IPS-18c (cell line): ENCODE data around the gene SHD.
"Not testable (repeated sequence)": the region's sequence is repeated elsewhere in the genome, so short reads cannot be mapped to it uniquely, and the experiment has no call there.

ENCODE experiments used
- H3K4me3 ChIP-seq: 2 replicates; pipeline ENCODE4 v1.7.0; 2013; ENCODE audit warnings: low read depth, mild to moderate bottlenecking, low read length, moderate library complexity; ENCODE audit not compliant: insufficient read depth
- H3K9me3 ChIP-seq: one replicate; pipeline ENCODE4 v1.6.1; 2013; ENCODE audit warnings: mild to moderate bottlenecking, low read length, moderate library complexity; ENCODE audit not compliant: control insufficient read depth, insufficient read depth

The SHD gene

GRCh38 chr19:4260613-4261191, 18.4 kb upstream of the SHD start:
- no peak overlapping the region for H3K4me3 ChIP-seq
- peaks cover 3% of the 10 kb centered on the region for H3K9me3 ChIP-seq

- no peaks in the 10 kb centered on the region for H3K9me3 ChIP-seq
- H3K4me3 ChIP-seq, result no peak overlapping the region
These were observed 14.3 kb upstream of the SHD start for GRCh38 chr19:4264812-4265211.

- no peak overlapping the region for H3K4me3 ChIP-seq
- H3K9me3 ChIP-seq, result no peaks in the 10 kb centered on the region
These were observed 12.6 kb upstream of the SHD start for GRCh38 chr19:4266253-4267000.

- H3K4me3 ChIP-seq, result no peak overlapping the region
These were observed 11.8 kb upstream of the SHD start for GRCh38 chr19:4267101-4267900.

GRCh38 chr19:4267901-4268815, 10.9 kb upstream of the SHD start:
- H3K4me3 ChIP-seq, result no peak overlapping the region
- H3K9me3 ChIP-seq, result no peaks in the 10 kb centered on the region

More at GRCh38 chr19:4267101-4267900, 11.8 kb upstream of the SHD start:
- no peaks in the 10 kb centered on the region for H3K9me3 ChIP-seq

- H3K4me3 ChIP-seq, result no peak overlapping the region
These were observed 10.1 kb upstream of the SHD start for GRCh38 chr19:4268816-4269430.

GRCh38 chr19:4272894-4273293, 6.2 kb upstream of the SHD start:
- H3K9me3 ChIP-seq, result no peaks in the 10 kb centered on the region

More at GRCh38 chr19:4268816-4269430, 10.1 kb upstream of the SHD start:
- H3K9me3 ChIP-seq, result no peaks in the 10 kb centered on the region

GRCh38 chr19:4274321-4274686, 4.8 kb upstream of the SHD start:
- H3K4me3 ChIP-seq, H3K9me3 ChIP-seq: not testable (repeated sequence)

More at GRCh38 chr19:4272894-4273293, 6.2 kb upstream of the SHD start:
- H3K4me3 ChIP-seq, result no peak overlapping the region

GRCh38 chr19:4277191-4277696, 1.8 kb upstream of the SHD start:
- no peaks in the 10 kb centered on the region for H3K9me3 ChIP-seq
- H3K4me3 ChIP-seq, result no peak overlapping the region

- H3K9me3 ChIP-seq, result no peaks in the 10 kb centered on the region
These were observed 1.1 kb upstream of the SHD start for GRCh38 chr19:4278010-4278409.

GRCh38 chr19:4279267-4279529, 132 bp downstream of the SHD start:
- H3K9me3 ChIP-seq, result no peaks in the 10 kb centered on the region
- H3K4me3 ChIP-seq, result peak overlapping the region; percentile 63

More at GRCh38 chr19:4278010-4278409, 1.1 kb upstream of the SHD start:
- H3K4me3 ChIP-seq, result no peak overlapping the region

- H3K9me3 ChIP-seq, result no peaks in the 10 kb centered on the region
- H3K4me3 ChIP-seq, result peak overlapping the region; percentile 63
These were observed 710 bp downstream of the SHD start for GRCh38 chr19:4279530-4280422.

GRCh38 chr19:4284176-4284958, 5.3 kb downstream of the SHD start:
- no peaks in the 10 kb centered on the region for H3K9me3 ChIP-seq
- H3K4me3 ChIP-seq, result no peak overlapping the region; the same call in 1 of the 2 replicates

- Histone ChIP-seq H3K4me3 (no peak overlapping the region), H3K9me3 (no peaks in the 10 kb centered on the region)
These were observed 5.9 kb downstream of the SHD start for GRCh38 chr19:4284974-4285373.

GRCh38 chr19:4286141-4286540, 7.1 kb downstream of the SHD start:
- H3K4me3 ChIP-seq, H3K9me3 ChIP-seq: not testable (repeated sequence)
